WTC11 (cell line): ENCODE results near the gene UBL3. TPM values are rescaled to one million over a fixed set of nuclear protein-coding genes. Genes with fewer than 3 reads are reported as not detected.
A peak's percentile ranks its signal among the peaks of the same experiment; 100 is the strongest.

Experiments used
- ATAC-seq: fragments of 200-7000 bp; cut with Tn5 transposase; 2 replicates; pipeline ENCODE4 v1.10.0; 2021; ENCODE audit warnings: mild to moderate bottlenecking, moderate library complexity
- CTCF ChIA-PET: fragments of 300-600 bp; sonication (Branson Sonifier 250); formaldehyde crosslinking; loops from one replicate; lab custom pipeline; 2021; ENCODE audit warnings: antibody characterized with exemption; lab: Charles Lee
- POLR2A ChIA-PET: fragments of 350-600 bp; sonication (Branson Sonifier 250); formaldehyde crosslinking; loops from one replicate; lab custom pipeline; 2021; ENCODE audit warnings: antibody characterized with exemption; lab: Charles Lee
- DNase-seq: peaks from one replicate; pipeline ENCODE4 v3.0.0; 2021; ENCODE audit warnings: low spot score
- H3K27ac Mint-ChIP-seq: 2 replicates; pipeline ENCODE4 v1.8.0; 2021; ENCODE audit warnings: mixed read lengths
- H3K27me3 Mint-ChIP-seq: 2 replicates; pipeline ENCODE4 v1.8.0; 2021; ENCODE audit warnings: low read depth, mild to moderate bottlenecking, moderate library complexity, mixed read lengths
- H3K36me3 Mint-ChIP-seq: 2 replicates; pipeline ENCODE4 v1.8.0; 2021; ENCODE audit warnings: mixed read lengths
- H3K4me1 Mint-ChIP-seq: 2 replicates; pipeline ENCODE4 v1.8.0; 2022; ENCODE audit warnings: mixed read lengths
- H3K4me3 Mint-ChIP-seq: 2 replicates; pipeline ENCODE4 v1.8.0; 2021; ENCODE audit warnings: mild to moderate bottlenecking, moderate library complexity, mixed read lengths
- H3K9me3 Mint-ChIP-seq: 2 replicates; pipeline ENCODE4 v1.8.0; 2021; ENCODE audit warnings: mixed read lengths
- CBFB ChIP-seq: sonication (generic); formaldehyde crosslinking; IDR thresholded peaks from 2 replicates; pipeline ENCODE4 v1.8.1; 2022; ENCODE audit warnings: mild to moderate bottlenecking, low read depth, missing genetic modification reagents
- ETV6 ChIP-seq: sonication (generic); formaldehyde crosslinking; IDR thresholded peaks from 2 replicates; pipeline ENCODE4 v1.8.1; 2022; ENCODE audit warnings: mild to moderate bottlenecking, missing genetic modification reagents
- FOXJ3 ChIP-seq: sonication (generic); formaldehyde crosslinking; IDR thresholded peaks from 2 replicates; pipeline ENCODE4 v1.9.0; 2021; ENCODE audit warnings: missing genetic modification reagents, mild to moderate bottlenecking, borderline replicate concordance
- KAT7 ChIP-seq: sonication (generic); formaldehyde crosslinking; IDR thresholded peaks from 2 replicates; pipeline ENCODE4 v1.8.1; 2023; ENCODE audit warnings: missing genetic modification reagents, mild to moderate bottlenecking, borderline replicate concordance
- PRRX2 ChIP-seq: fragments of 250-450 bp; sonication (Bioruptor Pico); IDR thresholded peaks from 2 replicates; pipeline ENCODE4 v1.8.0; 2021; ENCODE audit warnings: mild to moderate bottlenecking
- total RNA-seq: library from RNA; stranded (reverse); gene quantifications from 3 replicates; pipeline ENCODE4 v1.2.3, GENCODE V29; 2021
- TF ChIP-seq, protein P1 (sequence below): sonication (generic); formaldehyde crosslinking; IDR thresholded peaks from 2 replicates; pipeline ENCODE4 v1.8.0; 2022; ENCODE audit warnings: missing genetic modification reagents
- TF ChIP-seq, protein P2 (sequence below): sonication (generic); formaldehyde crosslinking; IDR thresholded peaks from 2 replicates; pipeline ENCODE4 v1.8.0; 2022; ENCODE audit warnings: mild to moderate bottlenecking, missing genetic modification reagents
- TF ChIP-seq, protein P3 (sequence below): fragments of 250-450 bp; sonication (Bioruptor Pico); IDR thresholded peaks from 2 replicates; pipeline ENCODE4 v1.9.0; 2021; ENCODE audit warnings: mild to moderate bottlenecking, borderline replicate concordance
- TF ChIP-seq, protein P4 (sequence below): fragments of 250-450 bp; sonication (Bioruptor Pico); IDR thresholded peaks from 2 replicates; pipeline ENCODE4 v1.8.0; 2021; ENCODE audit warnings: mild to moderate bottlenecking
- TF ChIP-seq, protein P5 (sequence below): fragments of 250-450 bp; sonication (Bioruptor Pico); conservative IDR thresholded peaks from 2 replicates; pipeline ENCODE4 v1.9.0; 2021; ENCODE audit warnings: mild to moderate bottlenecking
- TF ChIP-seq, protein P6 (sequence below): sonication (generic); formaldehyde crosslinking; IDR thresholded peaks from 2 replicates; pipeline ENCODE4 v1.8.1; 2023; ENCODE audit warnings: mild to moderate bottlenecking, missing genetic modification reagents, moderate library complexity
- TF ChIP-seq, protein P7 (sequence below): sonication (generic); formaldehyde crosslinking; IDR thresholded peaks from 2 replicates; pipeline ENCODE4 v1.8.0; 2022; ENCODE audit warnings: mild to moderate bottlenecking, missing genetic modification reagents
- TF ChIP-seq, protein P8 (sequence below): sonication (generic); formaldehyde crosslinking; IDR thresholded peaks from 2 replicates; pipeline ENCODE4 v1.8.0; 2023; ENCODE audit warnings: missing genetic modification reagents
- TF ChIP-seq, protein P9 (sequence below): sonication (generic); formaldehyde crosslinking; IDR thresholded peaks from 2 replicates; pipeline ENCODE4 v1.8.1; 2023; ENCODE audit warnings: mild to moderate bottlenecking, missing genetic modification reagents

The UBL3 gene
- total RNA-seq, 1 experiment from 2014 or later: 15.5 TPM

DNA sequence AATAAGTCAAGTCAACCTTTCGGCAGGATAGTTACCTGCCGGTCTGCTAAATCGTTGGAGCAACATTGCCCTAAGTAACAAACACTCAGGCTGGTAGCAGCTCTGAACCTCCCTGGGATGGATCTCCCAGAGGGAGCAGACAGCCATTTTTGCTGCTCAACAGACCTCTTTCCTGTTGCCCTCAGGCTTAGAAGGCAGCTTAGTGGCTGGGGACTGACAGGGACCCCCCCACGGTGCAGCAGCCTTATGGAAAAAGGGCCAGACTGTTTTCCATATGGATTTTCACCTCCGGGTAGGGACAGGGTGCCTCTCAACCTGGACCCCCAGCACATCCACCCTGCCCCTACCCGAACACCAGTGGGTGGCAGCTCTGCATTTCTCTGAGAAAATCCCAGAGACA lies 49.7 kb downstream of the UBL3 start:
- peak; percentile 13 for DNase-seq
- TF ChIP-seq, protein P1, sequence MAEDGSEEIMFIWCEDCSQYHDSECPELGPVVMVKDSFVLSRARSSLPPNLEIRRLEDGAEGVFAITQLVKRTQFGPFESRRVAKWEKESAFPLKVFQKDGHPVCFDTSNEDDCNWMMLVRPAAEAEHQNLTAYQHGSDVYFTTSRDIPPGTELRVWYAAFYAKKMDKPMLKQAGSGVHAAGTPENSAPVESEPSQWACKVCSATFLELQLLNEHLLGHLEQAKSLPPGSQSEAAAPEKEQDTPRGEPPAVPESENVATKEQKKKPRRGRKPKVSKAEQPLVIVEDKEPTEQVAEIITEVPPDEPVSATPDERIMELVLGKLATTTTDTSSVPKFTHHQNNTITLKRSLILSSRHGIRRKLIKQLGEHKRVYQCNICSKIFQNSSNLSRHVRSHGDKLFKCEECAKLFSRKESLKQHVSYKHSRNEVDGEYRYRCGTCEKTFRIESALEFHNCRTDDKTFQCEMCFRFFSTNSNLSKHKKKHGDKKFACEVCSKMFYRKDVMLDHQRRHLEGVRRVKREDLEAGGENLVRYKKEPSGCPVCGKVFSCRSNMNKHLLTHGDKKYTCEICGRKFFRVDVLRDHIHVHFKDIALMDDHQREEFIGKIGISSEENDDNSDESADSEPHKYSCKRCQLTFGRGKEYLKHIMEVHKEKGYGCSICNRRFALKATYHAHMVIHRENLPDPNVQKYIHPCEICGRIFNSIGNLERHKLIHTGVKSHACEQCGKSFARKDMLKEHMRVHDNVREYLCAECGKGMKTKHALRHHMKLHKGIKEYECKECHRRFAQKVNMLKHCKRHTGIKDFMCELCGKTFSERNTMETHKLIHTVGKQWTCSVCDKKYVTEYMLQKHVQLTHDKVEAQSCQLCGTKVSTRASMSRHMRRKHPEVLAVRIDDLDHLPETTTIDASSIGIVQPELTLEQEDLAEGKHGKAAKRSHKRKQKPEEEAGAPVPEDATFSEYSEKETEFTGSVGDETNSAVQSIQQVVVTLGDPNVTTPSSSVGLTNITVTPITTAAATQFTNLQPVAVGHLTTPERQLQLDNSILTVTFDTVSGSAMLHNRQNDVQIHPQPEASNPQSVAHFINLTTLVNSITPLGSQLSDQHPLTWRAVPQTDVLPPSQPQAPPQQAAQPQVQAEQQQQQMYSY (CRISPR knock-in tag): no peak
- TF ChIP-seq, protein P2, sequence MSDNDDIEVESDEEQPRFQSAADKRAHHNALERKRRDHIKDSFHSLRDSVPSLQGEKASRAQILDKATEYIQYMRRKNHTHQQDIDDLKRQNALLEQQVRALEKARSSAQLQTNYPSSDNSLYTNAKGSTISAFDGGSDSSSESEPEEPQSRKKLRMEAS: no peak
- TF ChIP-seq, protein P3, sequence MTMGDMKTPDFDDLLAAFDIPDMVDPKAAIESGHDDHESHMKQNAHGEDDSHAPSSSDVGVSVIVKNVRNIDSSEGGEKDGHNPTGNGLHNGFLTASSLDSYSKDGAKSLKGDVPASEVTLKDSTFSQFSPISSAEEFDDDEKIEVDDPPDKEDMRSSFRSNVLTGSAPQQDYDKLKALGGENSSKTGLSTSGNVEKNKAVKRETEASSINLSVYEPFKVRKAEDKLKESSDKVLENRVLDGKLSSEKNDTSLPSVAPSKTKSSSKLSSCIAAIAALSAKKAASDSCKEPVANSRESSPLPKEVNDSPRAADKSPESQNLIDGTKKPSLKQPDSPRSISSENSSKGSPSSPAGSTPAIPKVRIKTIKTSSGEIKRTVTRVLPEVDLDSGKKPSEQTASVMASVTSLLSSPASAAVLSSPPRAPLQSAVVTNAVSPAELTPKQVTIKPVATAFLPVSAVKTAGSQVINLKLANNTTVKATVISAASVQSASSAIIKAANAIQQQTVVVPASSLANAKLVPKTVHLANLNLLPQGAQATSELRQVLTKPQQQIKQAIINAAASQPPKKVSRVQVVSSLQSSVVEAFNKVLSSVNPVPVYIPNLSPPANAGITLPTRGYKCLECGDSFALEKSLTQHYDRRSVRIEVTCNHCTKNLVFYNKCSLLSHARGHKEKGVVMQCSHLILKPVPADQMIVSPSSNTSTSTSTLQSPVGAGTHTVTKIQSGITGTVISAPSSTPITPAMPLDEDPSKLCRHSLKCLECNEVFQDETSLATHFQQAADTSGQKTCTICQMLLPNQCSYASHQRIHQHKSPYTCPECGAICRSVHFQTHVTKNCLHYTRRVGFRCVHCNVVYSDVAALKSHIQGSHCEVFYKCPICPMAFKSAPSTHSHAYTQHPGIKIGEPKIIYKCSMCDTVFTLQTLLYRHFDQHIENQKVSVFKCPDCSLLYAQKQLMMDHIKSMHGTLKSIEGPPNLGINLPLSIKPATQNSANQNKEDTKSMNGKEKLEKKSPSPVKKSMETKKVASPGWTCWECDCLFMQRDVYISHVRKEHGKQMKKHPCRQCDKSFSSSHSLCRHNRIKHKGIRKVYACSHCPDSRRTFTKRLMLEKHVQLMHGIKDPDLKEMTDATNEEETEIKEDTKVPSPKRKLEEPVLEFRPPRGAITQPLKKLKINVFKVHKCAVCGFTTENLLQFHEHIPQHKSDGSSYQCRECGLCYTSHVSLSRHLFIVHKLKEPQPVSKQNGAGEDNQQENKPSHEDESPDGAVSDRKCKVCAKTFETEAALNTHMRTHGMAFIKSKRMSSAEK (CRISPR knock-in tag): no peak
- no peak for TF ChIP-seq KAT7 (CRISPR knock-in tag)
- no peak for TF ChIP-seq CBFB (CRISPR knock-in tag)
- TF ChIP-seq, all 79 proteins: peak for 0
- no peak overlapping the region for H3K4me3 Mint-ChIP-seq
- H3K36me3 Mint-ChIP-seq: no peaks in the 10 kb centered on the region
- POLR2A ChIA-PET: no interaction called here
- H3K27me3 Mint-ChIP-seq: no peaks in the 10 kb centered on the region
- CTCF ChIA-PET: interaction anchor here (1.6 kb wide), 1 partner anchor 314 kb away, joined by 4 read pairs; no protein-coding TSS in a partner anchor
- ATAC-seq: peak; percentile 60
- peak overlapping the region; percentile 70 for H3K27ac Mint-ChIP-seq
- no peaks in the 10 kb centered on the region for H3K9me3 Mint-ChIP-seq
- H3K4me1 Mint-ChIP-seq: peaks cover 21% of the 10 kb centered on the region

DNA sequence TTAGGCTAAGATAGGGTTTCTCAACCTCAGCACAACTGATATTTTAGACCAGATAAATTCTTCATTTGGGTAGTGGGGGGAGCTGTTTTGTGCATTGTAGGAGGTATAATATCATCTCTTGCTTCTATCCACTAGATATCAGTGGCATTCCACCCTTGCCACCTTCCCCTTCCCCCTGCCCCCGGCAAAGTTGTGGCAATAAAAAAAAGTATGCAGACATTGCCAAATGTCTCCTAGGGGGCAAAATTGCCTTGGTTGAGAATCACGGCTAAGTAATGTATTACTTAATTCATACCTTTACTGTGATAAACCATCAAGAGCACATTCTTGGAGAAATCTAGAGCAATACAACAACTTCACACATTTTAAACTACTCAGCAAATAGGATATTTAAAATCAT lies 51.4 kb downstream of the UBL3 start:
- no peak for ATAC-seq
- POLR2A ChIA-PET: interaction anchor here (0.8 kb wide), 1 partner anchor 51 kb away, joined by 5 read pairs; the partner anchor contains the start of gene UBL3
- CTCF ChIA-PET: no interaction called here
- no peak for DNase-seq
- Mint-ChIP-seq H3K36me3 (no peaks in the 10 kb centered on the region), H3K27ac (no peak overlapping the region)
- TF ChIP-seq, protein P4, sequence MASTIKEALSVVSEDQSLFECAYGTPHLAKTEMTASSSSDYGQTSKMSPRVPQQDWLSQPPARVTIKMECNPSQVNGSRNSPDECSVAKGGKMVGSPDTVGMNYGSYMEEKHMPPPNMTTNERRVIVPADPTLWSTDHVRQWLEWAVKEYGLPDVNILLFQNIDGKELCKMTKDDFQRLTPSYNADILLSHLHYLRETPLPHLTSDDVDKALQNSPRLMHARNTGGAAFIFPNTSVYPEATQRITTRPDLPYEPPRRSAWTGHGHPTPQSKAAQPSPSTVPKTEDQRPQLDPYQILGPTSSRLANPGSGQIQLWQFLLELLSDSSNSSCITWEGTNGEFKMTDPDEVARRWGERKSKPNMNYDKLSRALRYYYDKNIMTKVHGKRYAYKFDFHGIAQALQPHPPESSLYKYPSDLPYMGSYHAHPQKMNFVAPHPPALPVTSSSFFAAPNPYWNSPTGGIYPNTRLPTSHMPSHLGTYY (CRISPR knock-in tag): no peak
- TF ChIP-seq, protein P5, sequence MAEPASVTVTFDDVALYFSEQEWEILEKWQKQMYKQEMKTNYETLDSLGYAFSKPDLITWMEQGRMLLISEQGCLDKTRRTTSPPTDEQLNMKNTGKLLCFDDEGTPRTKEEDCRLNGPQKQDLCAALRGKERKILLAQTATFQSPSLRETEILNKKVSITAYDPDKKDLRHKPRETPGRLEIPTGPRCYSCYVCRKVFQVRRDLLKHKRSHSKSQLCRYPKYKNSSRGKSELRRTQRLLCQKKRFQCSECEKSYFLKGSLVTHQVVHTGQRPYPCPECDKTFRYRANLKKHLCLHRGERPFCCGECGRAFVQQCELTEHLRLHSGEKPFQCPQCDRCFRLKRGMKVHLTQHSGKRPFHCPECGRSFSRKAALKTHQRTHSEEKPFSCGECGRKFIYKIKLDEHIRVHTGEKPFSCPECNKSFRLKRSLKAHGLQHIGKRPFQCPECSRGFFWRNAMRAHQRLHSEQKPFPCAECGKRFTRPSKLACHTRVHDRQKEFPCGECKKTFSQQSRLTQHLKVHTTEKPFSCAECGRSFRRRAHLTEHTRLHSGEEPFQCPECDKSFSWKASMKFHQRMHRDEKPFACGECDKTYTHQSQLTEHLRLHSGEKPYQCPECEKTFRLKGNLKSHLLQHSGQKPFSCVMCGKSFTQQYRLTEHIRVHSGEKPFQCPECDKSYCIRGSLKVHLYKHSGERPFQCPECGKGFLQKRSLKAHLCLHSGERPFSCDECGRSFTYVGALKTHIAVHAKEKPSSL (CRISPR knock-in tag): no peak
- TF ChIP-seq, protein P6, sequence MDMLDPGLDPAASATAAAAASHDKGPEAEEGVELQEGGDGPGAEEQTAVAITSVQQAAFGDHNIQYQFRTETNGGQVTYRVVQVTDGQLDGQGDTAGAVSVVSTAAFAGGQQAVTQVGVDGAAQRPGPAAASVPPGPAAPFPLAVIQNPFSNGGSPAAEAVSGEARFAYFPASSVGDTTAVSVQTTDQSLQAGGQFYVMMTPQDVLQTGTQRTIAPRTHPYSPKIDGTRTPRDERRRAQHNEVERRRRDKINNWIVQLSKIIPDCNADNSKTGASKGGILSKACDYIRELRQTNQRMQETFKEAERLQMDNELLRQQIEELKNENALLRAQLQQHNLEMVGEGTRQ (CRISPR knock-in tag): no peak
- TF ChIP-seq, protein P7, sequence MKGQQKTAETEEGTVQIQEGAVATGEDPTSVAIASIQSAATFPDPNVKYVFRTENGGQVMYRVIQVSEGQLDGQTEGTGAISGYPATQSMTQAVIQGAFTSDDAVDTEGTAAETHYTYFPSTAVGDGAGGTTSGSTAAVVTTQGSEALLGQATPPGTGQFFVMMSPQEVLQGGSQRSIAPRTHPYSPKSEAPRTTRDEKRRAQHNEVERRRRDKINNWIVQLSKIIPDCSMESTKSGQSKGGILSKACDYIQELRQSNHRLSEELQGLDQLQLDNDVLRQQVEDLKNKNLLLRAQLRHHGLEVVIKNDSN (CRISPR knock-in tag): no peak
- no peak for TF ChIP-seq CBFB (CRISPR knock-in tag)
- TF ChIP-seq FOXJ3 (CRISPR knock-in tag): no peak
- no peak for TF ChIP-seq ETV6
- no peak for TF ChIP-seq PRRX2 (CRISPR knock-in tag)
- TF ChIP-seq, protein P8, sequence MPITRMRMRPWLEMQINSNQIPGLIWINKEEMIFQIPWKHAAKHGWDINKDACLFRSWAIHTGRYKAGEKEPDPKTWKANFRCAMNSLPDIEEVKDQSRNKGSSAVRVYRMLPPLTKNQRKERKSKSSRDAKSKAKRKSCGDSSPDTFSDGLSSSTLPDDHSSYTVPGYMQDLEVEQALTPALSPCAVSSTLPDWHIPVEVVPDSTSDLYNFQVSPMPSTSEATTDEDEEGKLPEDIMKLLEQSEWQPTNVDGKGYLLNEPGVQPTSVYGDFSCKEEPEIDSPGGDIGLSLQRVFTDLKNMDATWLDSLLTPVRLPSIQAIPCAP (CRISPR knock-in tag): no peak
- TF ChIP-seq, protein P9, sequence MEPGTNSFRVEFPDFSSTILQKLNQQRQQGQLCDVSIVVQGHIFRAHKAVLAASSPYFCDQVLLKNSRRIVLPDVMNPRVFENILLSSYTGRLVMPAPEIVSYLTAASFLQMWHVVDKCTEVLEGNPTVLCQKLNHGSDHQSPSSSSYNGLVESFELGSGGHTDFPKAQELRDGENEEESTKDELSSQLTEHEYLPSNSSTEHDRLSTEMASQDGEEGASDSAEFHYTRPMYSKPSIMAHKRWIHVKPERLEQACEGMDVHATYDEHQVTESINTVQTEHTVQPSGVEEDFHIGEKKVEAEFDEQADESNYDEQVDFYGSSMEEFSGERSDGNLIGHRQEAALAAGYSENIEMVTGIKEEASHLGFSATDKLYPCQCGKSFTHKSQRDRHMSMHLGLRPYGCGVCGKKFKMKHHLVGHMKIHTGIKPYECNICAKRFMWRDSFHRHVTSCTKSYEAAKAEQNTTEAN: no peak
- TF ChIP-seq, all 79 proteins: peak for 0
- Mint-ChIP-seq H3K9me3 (no peaks in the 10 kb centered on the region), H3K4me3 (no peak overlapping the region), H3K4me1 (peaks cover 21% of the 10 kb centered on the region), H3K27me3 (no peaks in the 10 kb centered on the region)
